ENCODE measurements around the gene MAX.
"Not testable (repeated sequence)": the region's sequence is repeated elsewhere in the genome, so short reads cannot be mapped to it uniquely, and the experiment has no call there.

DNA sequence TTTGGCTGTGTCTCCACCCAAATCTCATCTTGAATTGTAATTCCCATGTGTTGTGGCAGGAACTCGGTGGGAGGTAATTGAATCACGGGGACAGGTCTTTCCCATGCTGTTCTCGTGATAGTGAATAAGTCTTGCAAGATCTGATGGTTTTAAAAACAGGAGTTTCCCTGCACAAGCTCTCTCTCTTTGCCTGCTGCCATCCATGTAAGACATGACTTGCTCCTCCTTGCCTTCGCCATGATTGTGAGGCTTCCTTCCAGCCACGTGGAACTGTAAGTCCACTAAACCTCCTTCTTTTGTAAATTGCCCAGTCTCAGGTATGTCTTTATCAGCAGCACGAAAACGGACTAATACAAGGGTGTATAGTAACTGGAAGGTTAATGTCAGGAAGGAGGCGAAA is 14.5 kb downstream of the MAX start:
- not testable (repeated sequence) for TF ChIP-seq CTCF (IDR thresholded peaks at IDR 0.05 in 4 of 5, conservative IDR thresholded peaks at IDR 0.05 in 1 of 5); POLR2A (IDR thresholded peaks at IDR 0.05)

Measured in gastrocnemius medialis (tissue), 4 donors.